Stimulated activated effector memory CD8-positive, alpha-beta T cell treated with anti-CD3 and anti-CD28 coated beads, Interleukin-12 subunit alpha, Interleukin-12 subunit beta, amount 100 ng/mL, for 72 hours (primary cell): ENCODE measurements around the gene FIGNL2.

Experiments used
- ATAC-seq: fragments of 150-1000 bp; cut with Tn5 transposase; 2 replicates; pipeline ENCODE4 v1.10.0; 2021
- DNase-seq, 2 donors: peaks; one replicate each; pipeline ENCODE4 v3.0.0; 2021 to 2022; ENCODE audit warnings: low spot score in 2 of 2
- H3K27ac Mint-ChIP-seq: one replicate; pipeline ENCODE4 v1.8.0; 2022; ENCODE audit warnings: mild to moderate bottlenecking, mixed read lengths
- H3K36me3 Mint-ChIP-seq: one replicate; pipeline ENCODE4 v1.8.0; 2022; ENCODE audit warnings: mild to moderate bottlenecking, mixed read lengths
- H3K4me1 Mint-ChIP-seq: one replicate; pipeline ENCODE4 v1.8.0; 2022; ENCODE audit warnings: mixed read lengths
- H3K4me3 Mint-ChIP-seq: one replicate; pipeline ENCODE4 v1.8.0; 2022; ENCODE audit warnings: mild to moderate bottlenecking, mixed read lengths
- H3K9me3 Mint-ChIP-seq: one replicate; pipeline ENCODE4 v1.8.0; 2022; ENCODE audit warnings: mixed read lengths

The FIGNL2 gene

DNA sequence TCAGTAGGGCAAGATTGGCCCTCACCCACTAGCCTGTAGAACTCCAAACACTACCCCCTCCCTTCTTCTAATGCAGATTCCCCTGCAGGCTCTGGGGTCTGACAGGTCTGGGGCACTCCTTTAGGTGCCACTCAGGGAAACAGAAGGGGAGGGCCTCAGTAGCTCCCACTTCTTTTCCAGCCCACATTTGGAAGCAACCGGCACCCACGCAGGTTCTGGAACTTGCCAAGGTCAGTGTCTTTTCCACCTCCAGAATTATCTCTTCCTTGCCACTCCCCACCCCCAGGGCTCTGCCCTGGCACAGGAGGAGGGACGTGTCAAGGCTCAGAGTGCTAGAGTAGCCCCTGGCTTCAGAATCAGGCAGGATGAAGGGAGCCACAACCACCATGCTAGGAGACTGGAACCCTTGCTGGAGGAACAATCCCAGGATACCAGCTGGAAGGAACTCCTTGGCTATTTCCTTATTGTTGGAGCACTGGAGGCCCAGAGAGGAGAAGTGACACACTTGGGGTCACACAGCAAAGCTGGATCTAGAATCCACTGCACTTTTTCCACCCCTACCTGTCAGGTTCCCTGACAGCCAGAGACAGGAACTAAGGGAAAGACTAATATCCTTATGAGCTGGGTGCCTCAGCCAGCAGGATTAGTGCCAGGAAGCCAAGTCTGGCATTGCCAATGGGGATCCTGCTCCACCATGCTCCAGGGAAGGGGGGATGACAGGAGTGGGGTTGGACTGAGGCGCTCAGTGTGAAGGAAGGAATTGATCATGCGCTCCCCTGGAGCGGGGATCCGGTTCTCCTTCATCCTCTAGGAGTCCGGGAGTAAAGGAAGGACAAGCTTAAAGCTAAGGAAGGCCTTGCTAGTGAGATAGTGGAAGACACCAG lies 1.8 kb upstream of the FIGNL2 start:
- peak overlapping the region; percentile 30 for H3K27ac Mint-ChIP-seq
- no peak overlapping the region for H3K4me3 Mint-ChIP-seq
- DNase-seq (no peak), ATAC-seq (no peak)
- H3K9me3 Mint-ChIP-seq = no peaks in the 10 kb centered on the region
- H3K36me3 Mint-ChIP-seq = no peaks in the 10 kb centered on the region
- H3K4me1 Mint-ChIP-seq = peaks cover 24% of the 10 kb centered on the region

DNA sequence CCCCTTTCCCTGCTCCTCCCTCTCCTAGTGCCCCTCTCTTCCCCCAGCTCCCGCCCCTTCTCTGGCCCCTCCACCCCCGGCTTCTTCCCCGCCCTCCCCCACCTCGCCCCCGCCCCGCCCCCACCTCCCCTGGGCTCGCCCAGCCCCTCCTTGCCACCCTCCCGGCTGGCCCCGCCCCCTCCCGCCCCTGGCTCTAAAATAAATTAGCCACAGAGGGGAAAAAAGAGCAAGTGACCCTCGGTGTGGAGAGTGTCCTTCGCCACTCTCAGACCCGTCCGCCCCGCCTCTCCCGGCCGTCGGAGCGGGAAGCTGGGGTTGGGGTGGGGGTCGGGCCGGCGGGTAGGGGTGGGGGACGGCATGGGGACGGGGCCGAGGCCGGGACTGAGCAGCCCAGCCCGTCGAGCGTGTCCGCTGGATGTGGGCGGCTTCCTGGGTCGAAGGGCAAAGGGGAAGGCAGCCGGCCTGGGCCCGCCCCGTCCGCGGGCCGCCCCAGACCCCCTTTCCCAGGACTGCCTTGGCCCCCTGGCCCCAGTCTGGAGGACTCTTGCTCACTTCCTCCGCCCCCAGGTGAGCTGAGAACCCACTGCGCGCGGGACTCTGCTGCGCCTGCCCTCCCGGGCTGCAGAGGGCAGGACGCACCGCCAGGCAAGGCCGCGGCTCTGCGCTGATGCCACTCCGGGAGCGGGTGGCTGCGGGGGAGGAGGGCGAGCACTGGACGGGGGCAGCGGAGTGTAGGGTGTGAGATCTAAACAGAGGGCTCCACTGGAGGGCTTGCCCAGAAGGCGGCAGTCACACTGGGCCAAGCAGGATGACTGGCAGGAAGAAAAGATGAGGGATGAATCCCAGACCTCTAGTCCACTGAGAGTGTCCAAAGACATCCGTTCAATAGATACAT lies 570 bp upstream of the FIGNL2 start:
- no peak for ATAC-seq
- Mint-ChIP-seq H3K27ac (no peak overlapping the region), H3K4me1 (peaks cover 24% of the 10 kb centered on the region), H3K9me3 (no peaks in the 10 kb centered on the region), H3K36me3 (no peaks in the 10 kb centered on the region), H3K4me3 (no peak overlapping the region)
- DNase-seq = no peak

GRCh38 chr12:51847643-51848325 lies 734 bp downstream of the FIGNL2 start:
- H3K4me1 Mint-ChIP-seq = peaks cover 24% of the 10 kb centered on the region
- no peaks in the 10 kb centered on the region for H3K9me3 Mint-ChIP-seq
- ATAC-seq = no peak

GRCh38 chr12:51846911-51847642 lies 1.4 kb downstream of the FIGNL2 start:
- no peaks in the 10 kb centered on the region for H3K9me3 Mint-ChIP-seq
- H3K4me1 Mint-ChIP-seq = peaks cover 21% of the 10 kb centered on the region
- DNase-seq = peak; percentile 32 to 62
- ATAC-seq = peak; percentile 46
- no peaks in the 10 kb centered on the region for H3K36me3 Mint-ChIP-seq
- peak overlapping the region; percentile 51 for H3K4me3 Mint-ChIP-seq
- no peak overlapping the region for H3K27ac Mint-ChIP-seq

More at GRCh38 chr12:51847643-51848325, 734 bp downstream of the FIGNL2 start:
- no peaks in the 10 kb centered on the region for H3K36me3 Mint-ChIP-seq
- DNase-seq = no peak
- no peak overlapping the region for H3K27ac Mint-ChIP-seq
- H3K4me3 Mint-ChIP-seq = peak overlapping the region; percentile 51

- H3K27ac Mint-ChIP-seq = no peak overlapping the region
- DNase-seq (no peak), ATAC-seq (no peak)
- peaks cover 13% of the 10 kb centered on the region for H3K4me1 Mint-ChIP-seq
- peak overlapping the region; percentile 51 for H3K4me3 Mint-ChIP-seq
- H3K36me3 Mint-ChIP-seq = no peaks in the 10 kb centered on the region
- no peaks in the 10 kb centered on the region for H3K9me3 Mint-ChIP-seq
These were observed 2.2 kb downstream of the FIGNL2 start for GRCh38 chr12:51846271-51846691.

GRCh38 chr12:51845482-51845881 lies 3.0 kb downstream of the FIGNL2 start:
- H3K4me3 Mint-ChIP-seq = no peak overlapping the region
- no peaks in the 10 kb centered on the region for H3K9me3 Mint-ChIP-seq
- peaks cover 11% of the 10 kb centered on the region for H3K4me1 Mint-ChIP-seq

GRCh38 chr12:51844854-51845253 lies 3.7 kb downstream of the FIGNL2 start:
- Mint-ChIP-seq H3K4me1 (peaks cover 11% of the 10 kb centered on the region), H3K27ac (no peak overlapping the region), H3K4me3 (no peak overlapping the region), H3K36me3 (no peaks in the 10 kb centered on the region), H3K9me3 (no peaks in the 10 kb centered on the region)
- ATAC-seq (no peak), DNase-seq (no peak)

More at GRCh38 chr12:51845482-51845881, 3.0 kb downstream of the FIGNL2 start:
- Mint-ChIP-seq H3K36me3 (no peaks in the 10 kb centered on the region), H3K27ac (no peak overlapping the region)
- DNase-seq = no peak
- ATAC-seq = no peak

- no peak for ATAC-seq
- H3K27ac Mint-ChIP-seq = peak overlapping the region; percentile 60
- no peak for DNase-seq
- H3K4me1 Mint-ChIP-seq = peaks cover 14% of the 10 kb centered on the region
- no peaks in the 10 kb centered on the region for H3K36me3 Mint-ChIP-seq
- no peak overlapping the region for H3K4me3 Mint-ChIP-seq
- no peaks in the 10 kb centered on the region for H3K9me3 Mint-ChIP-seq
These were observed 6.8 kb downstream of the FIGNL2 start for GRCh38 chr12:51841727-51842126.

GRCh38 chr12:51840966-51841365 lies 7.6 kb downstream of the FIGNL2 start:
- no peak for ATAC-seq
- Mint-ChIP-seq H3K4me3 (no peak overlapping the region), H3K9me3 (no peaks in the 10 kb centered on the region), H3K36me3 (no peaks in the 10 kb centered on the region), H3K27ac (no peak overlapping the region), H3K4me1 (peaks cover 6% of the 10 kb centered on the region)
- no peak for DNase-seq

- H3K36me3 Mint-ChIP-seq = no peaks in the 10 kb centered on the region
- DNase-seq = no peak
- no peak for ATAC-seq
- no peak overlapping the region for H3K4me3 Mint-ChIP-seq
- no peaks in the 10 kb centered on the region for H3K9me3 Mint-ChIP-seq
- peaks cover 5% of the 10 kb centered on the region for H3K4me1 Mint-ChIP-seq
- peak overlapping the region; percentile 23 for H3K27ac Mint-ChIP-seq
These were observed 9.1 kb downstream of the FIGNL2 start for GRCh38 chr12:51839310-51839947.

DNA sequence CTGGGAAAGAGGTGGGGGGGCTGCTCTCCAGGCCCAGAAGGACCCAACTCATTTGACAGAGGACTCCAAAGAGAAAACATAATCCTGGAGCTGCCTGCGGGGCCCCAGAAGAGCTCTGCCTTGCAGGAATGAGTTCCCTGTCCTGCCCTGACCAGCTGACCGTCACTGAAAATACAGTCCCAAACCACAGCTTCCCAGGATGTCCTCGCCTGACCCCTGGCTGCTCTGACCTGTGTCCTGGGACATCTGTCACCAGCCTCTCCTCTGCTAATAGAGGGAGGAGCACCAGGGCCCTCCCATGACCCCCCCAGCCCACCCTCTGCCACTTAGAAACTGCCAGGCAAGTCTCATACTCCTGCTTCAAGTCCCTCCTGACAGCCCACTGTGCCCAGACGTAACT lies 9.8 kb downstream of the FIGNL2 start:
- ATAC-seq = no peak
- peaks cover 5% of the 10 kb centered on the region for H3K4me1 Mint-ChIP-seq
- no peak for DNase-seq
- no peak overlapping the region for H3K4me3 Mint-ChIP-seq
- peak overlapping the region; percentile 23 for H3K27ac Mint-ChIP-seq
- H3K36me3 Mint-ChIP-seq = no peaks in the 10 kb centered on the region
- H3K9me3 Mint-ChIP-seq = no peaks in the 10 kb centered on the region

- Mint-ChIP-seq H3K36me3 (no peaks in the 10 kb centered on the region), H3K9me3 (no peaks in the 10 kb centered on the region), H3K4me1 (peaks cover 12% of the 10 kb centered on the region), H3K27ac (no peak overlapping the region), H3K4me3 (no peak overlapping the region)
- ATAC-seq (no peak), DNase-seq (no peak)
These were observed 10.5 kb downstream of the FIGNL2 start for GRCh38 chr12:51838036-51838435.

DNA sequence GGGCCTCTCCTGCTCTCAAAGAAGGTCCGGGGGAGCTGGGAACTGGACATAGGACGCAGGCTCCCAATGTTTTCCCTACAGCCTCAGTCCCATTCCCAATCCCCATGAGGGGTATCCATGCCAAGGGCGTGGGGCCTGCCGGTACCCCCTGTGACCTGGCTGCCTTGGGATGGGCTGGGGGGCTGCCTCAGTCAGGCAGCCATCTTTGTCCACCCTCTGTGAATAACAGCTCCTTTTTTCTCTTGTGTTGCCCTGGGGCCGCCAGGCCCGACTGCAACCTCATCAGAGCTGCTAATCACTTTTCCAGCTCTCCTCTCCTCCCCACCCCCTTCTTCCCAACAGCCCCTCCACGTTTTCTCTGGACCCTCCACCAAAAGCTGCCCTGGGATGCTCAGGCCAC lies 11.2 kb downstream of the FIGNL2 start:
- DNase-seq (no peak), ATAC-seq (no peak)
- Mint-ChIP-seq H3K36me3 (no peaks in the 10 kb centered on the region), H3K9me3 (no peaks in the 10 kb centered on the region), H3K4me1 (peaks cover 20% of the 10 kb centered on the region), H3K4me3 (no peak overlapping the region), H3K27ac (no peak overlapping the region)

- Mint-ChIP-seq H3K27ac (no peak overlapping the region), H3K36me3 (no peaks in the 10 kb centered on the region), H3K4me3 (no peak overlapping the region), H3K9me3 (no peaks in the 10 kb centered on the region), H3K4me1 (peaks cover 21% of the 10 kb centered on the region)
- no peak for ATAC-seq
- DNase-seq = no peak
These were observed 11.7 kb downstream of the FIGNL2 start for GRCh38 chr12:51836827-51837173.
